ENCODE results near the gene CEP250.

- TF ChIP-seq, protein P1, sequence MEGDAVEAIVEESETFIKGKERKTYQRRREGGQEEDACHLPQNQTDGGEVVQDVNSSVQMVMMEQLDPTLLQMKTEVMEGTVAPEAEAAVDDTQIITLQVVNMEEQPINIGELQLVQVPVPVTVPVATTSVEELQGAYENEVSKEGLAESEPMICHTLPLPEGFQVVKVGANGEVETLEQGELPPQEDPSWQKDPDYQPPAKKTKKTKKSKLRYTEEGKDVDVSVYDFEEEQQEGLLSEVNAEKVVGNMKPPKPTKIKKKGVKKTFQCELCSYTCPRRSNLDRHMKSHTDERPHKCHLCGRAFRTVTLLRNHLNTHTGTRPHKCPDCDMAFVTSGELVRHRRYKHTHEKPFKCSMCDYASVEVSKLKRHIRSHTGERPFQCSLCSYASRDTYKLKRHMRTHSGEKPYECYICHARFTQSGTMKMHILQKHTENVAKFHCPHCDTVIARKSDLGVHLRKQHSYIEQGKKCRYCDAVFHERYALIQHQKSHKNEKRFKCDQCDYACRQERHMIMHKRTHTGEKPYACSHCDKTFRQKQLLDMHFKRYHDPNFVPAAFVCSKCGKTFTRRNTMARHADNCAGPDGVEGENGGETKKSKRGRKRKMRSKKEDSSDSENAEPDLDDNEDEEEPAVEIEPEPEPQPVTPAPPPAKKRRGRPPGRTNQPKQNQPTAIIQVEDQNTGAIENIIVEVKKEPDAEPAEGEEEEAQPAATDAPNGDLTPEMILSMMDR (IDR thresholded peaks at IDR 0.05; ENCODE audit: insufficient read depth, low read length, poor library complexity, severe bottlenecking): no peak
- no peak for TF ChIP-seq EZH2phosphoT487 (conservative IDR thresholded peaks at IDR 0.05; ENCODE audit: low read length)
Observed at GRCh38 chr20:35547329-35547728, 91.9 kb downstream of the CEP250 start.
